ENCODE measurements around the gene SPIRE1. TPM values are rescaled to one million over a fixed set of nuclear protein-coding genes. Genes with fewer than 3 reads are reported as not detected.
"Not testable (repeated sequence)": the region's sequence is repeated elsewhere in the genome, so short reads cannot be mapped to it uniquely, and the experiment has no call there.

SPIRE1 gene
- total RNA-seq, 1 experiment from 2014 or later: 16.6 TPM

DNA sequence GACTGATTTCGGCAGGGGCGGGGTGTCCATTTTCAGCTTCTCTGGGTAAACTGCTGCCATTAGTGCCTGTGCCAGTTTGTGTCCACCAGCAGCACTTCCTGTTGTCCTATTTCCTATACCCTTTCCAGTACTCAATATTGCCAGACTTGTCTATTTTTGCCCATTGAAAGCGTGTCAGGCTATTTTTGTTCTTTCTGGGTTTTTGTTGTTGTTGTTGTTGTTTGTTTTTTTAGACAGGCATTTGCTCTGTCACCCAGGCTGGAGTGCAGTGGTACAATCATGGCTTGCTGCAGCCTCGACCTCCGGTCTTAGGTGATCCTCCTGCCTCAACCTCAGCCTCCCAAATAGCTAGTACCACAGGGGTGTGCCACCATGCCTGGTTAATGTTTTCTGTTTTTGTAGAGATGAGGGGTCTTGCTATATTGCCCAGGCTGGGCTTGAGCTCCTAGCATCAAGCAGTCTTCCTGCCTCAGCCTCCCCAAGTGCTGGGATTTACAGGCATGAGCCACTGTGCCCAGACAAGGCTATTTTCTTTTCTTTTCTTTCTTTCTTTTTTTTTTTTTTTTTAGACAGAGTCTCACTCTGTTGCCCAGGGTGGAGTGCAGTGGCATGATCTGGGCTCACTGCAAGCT lies 241.7 kb downstream of the SPIRE1 start:
- no peak for DNase-seq (ENCODE audit: low read depth)

GRCh38 chr18:12411456-12411855 lies 246.5 kb downstream of the SPIRE1 start:
- DNase-seq (ENCODE audit: low read depth): no peak

- not testable (repeated sequence) for DNase-seq (ENCODE audit: low read depth)
Observed at GRCh38 chr18:12410747-12411146, 247.2 kb downstream of the SPIRE1 start.

- no peak for DNase-seq (ENCODE audit: low read depth)
Observed at GRCh38 chr18:12410081-12410481, 247.8 kb downstream of the SPIRE1 start.

- peak; percentile 21 for DNase-seq (ENCODE audit: low read depth)
Observed at GRCh38 chr18:12409469-12409868, 248.4 kb downstream of the SPIRE1 start.

DNA sequence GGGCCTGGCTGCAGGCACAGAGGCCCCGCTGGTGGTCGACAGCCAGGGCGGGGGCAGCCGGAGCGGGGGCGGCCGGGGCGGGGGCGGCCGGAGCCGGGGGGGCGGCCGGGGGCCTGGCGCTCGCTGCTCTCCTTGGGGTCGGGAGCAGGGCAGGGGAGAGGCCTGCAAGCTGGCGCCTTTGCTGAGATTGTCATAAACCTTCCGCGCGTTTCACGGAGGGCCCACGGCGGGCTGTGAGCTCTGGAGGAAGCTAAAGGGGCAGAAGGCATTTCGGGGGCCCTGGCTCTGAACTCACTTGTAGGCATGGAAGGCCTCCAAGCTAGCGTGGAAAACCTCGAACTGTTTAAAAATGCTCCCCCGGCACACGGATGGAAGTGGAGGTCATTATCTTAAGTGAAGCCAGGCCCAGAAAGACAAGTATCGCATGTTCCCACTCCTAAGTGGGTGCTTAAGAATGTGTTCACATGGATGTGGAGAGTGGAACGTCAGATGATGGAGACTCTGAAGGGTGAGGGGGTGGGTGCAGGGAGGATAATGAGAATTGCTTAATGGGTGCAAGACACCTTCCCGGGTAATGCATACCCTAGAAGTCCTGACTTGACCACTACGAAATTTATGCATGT lies 249.5 kb downstream of the SPIRE1 start:
- peak; percentile 18 for DNase-seq (ENCODE audit: low read depth)

DNA sequence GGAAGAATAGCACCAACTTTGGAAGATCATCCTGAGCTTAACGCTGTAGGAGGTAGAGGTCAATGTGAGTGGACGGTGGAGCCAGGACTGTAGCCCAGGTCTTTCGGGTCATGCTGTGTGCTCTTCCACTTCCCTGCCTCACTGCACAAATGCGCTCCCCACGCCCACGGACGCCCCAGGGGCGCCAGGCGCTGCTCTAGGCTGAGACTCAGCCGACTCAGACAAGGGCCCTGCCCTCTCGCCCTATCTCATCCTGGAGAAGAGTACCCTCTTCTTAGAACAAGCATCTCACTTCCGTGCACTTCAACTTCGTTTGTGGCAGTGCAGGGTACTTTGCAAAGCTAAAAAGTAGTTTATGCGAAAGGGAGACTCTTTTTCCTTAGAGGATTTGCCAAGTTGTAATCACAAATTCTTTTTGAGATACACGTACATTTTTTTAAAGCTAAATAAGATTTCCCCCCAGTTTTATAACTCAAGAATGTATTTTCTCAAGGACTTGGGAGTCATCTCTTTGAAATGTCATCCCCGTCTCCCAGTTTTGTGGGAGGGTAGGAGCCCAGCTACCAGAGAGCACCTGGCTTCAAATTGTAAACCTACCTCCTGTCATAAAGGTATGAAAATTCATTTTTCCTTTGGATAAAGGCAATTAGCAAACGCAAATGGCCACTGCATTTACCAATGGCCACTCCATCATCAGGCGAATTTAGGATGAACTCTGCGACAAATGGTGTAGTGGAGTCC lies 251.4 kb downstream of the SPIRE1 start:
- no peak for DNase-seq (ENCODE audit: low read depth)

GRCh38 chr18:12405066-12405465 lies 252.8 kb downstream of the SPIRE1 start:
- no peak for DNase-seq (ENCODE audit: low read depth)

GRCh38 chr18:12403601-12404506 lies 254.1 kb downstream of the SPIRE1 start:
- peak; percentile 88 for DNase-seq (ENCODE audit: low read depth)

DNA sequence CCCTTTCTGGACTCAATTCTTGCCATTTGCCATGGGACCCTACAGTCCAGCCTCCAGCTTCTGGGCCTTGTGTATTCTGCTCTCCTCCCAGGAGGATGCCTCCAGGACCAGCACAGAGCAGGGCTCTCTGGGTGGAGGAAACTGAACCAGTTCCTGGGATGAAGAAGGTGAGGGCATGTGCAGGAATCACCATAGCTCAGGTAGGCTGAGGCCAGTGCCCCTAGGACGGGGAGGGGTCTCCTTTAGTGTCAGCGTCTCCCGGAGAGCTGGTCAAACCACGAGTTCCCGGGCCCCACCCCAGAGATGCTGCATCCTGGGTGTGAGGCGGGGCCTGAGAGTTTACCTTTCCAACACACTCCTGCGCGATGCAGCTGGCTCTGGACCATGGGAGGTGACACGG lies 256.0 kb downstream of the SPIRE1 start:
- no peak for DNase-seq (ENCODE audit: low read depth)

DNA sequence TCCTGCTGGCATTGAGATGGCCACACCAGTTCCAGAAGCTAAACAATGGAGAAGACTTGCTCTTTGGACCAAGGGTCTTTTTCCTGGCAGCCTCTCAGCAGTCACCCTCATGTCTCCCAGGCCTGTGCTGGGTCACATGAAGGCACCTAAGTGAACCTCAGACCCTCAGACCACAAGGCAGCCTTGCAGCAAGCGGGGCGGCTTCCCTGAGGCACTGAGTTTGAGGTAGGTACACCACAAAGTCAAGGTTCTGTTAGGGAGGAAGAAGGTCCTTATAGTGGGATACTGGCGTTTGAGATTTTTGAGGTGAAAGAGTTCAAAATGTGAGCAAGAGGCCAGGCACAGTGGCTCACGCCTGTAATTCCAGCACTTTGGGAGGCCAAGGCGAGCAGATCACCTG lies 258.7 kb downstream of the SPIRE1 start:
- DNase-seq (ENCODE audit: low read depth): no peak

GRCh38 chr18:12398625-12399024 lies 259.3 kb downstream of the SPIRE1 start:
- DNase-seq (ENCODE audit: low read depth): no peak

DNA sequence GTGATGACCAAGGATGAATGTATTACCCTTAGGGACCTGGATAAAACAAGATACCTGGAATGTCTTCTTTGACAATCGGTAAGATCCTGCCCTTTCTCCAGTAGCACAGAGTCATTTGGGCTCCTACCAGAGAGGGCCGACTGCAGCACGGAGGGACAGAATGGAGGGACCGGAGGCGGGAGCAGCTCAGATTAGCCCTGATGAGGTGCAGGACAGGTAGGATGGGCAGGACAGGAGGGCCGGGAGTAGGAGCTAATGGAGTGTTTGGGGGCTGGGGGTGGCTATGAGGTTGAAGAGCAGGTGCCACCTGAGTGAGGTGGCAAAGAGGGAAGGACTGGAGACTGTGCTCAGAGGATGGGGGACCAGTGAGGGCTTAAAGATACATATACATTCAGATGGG lies 260.1 kb downstream of the SPIRE1 start:
- no peak for DNase-seq (ENCODE audit: low read depth)

DNA sequence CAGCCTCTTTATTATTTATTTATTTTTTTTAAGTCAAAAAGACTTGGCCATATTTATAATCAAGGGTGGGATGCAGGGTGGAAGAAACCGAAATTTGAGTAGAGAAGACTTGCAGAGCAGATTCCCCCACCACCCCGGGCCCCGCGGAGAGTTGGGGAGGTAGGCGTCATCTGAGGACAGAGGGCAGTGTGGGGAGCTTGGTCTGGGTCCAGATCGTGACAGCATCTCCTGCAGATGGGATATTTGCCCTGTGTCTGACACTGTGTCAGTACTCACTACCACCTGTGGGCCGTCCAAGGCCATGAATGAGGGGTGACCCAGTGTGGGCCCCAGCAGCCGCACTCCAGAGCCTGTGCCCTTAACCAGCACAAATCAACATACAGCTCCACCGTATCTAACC lies 260.7 kb downstream of the SPIRE1 start:
- DNase-seq (ENCODE audit: low read depth): no peak

Other genes starting within 250 kb of the SPIRE1 start
- 17.7 and 24.6 TPM in 2 replicates for gene CEP76, start 44.6 kb upstream of the SPIRE1 start, total RNA-seq (2014; rRNA removed; shearing (Covaris generic))
- gene PSMG2, start 44.9 kb upstream of the SPIRE1 start, total RNA-seq (2014; rRNA removed; shearing (Covaris generic)): 105 and 108 TPM in 2 replicates
- gene PTPN2, start 226.1 kb upstream of the SPIRE1 start, total RNA-seq (2014; rRNA removed; shearing (Covaris generic)): 33.4 and 48.9 TPM in 2 replicates